HG03460 (cell line): ENCODE results near the gene COX7A1.
"Not testable (repeated sequence)": the region's sequence is repeated elsewhere in the genome, so short reads cannot be mapped to it uniquely, and the experiment has no call there.

Experiments used
- ATAC-seq: cut with Tn5 transposase; IDR thresholded peaks from one replicate; pipeline ENCODE4 v1.9.1; 2021; ENCODE audit not compliant: unreplicated experiment

The COX7A1 gene

GRCh38 chr19:36152352-36153091 lies at the start of gene COX7A1:
Gene COX7A1 (minus strand): TSS chr19:36152447. CDS start chr19:36152407, 40 bp downstream.
- ATAC-seq = no peak

- no peak for ATAC-seq
Observed at GRCh38 chr19:36201684-36202083, 49.4 kb upstream of the COX7A1 start.

GRCh38 chr19:36198119-36198518 lies 45.9 kb upstream of the COX7A1 start:
- ATAC-seq = no peak

GRCh38 chr19:36196249-36196648 lies 44.0 kb upstream of the COX7A1 start:
- ATAC-seq = no peak

- ATAC-seq = not testable (repeated sequence)
Observed at GRCh38 chr19:36186722-36187121, 34.5 kb upstream of the COX7A1 start.

GRCh38 chr19:36183245-36183628 lies 31.0 kb upstream of the COX7A1 start:
- no peak for ATAC-seq

GRCh38 chr19:36182612-36183244 lies 30.5 kb upstream of the COX7A1 start:
- ATAC-seq = no peak

GRCh38 chr19:36179077-36179476 lies 26.8 kb upstream of the COX7A1 start:
- not testable (repeated sequence) for ATAC-seq

GRCh38 chr19:36173846-36174245 lies 21.6 kb upstream of the COX7A1 start:
- not testable (repeated sequence) for ATAC-seq

GRCh38 chr19:36172852-36173251 lies 20.6 kb upstream of the COX7A1 start:
- no peak for ATAC-seq

- ATAC-seq = no peak
Observed at GRCh38 chr19:36169084-36169760, 17.0 kb upstream of the COX7A1 start.

- ATAC-seq = no peak
Observed at GRCh38 chr19:36163813-36164212, 11.6 kb upstream of the COX7A1 start.

GRCh38 chr19:36160821-36161596 lies 8.8 kb upstream of the COX7A1 start:
- no peak for ATAC-seq

- ATAC-seq = no peak
Observed at GRCh38 chr19:36153126-36153525, 879 bp upstream of the COX7A1 start.

- ATAC-seq = no peak
Observed at GRCh38 chr19:36152019-36152351, 262 bp downstream of the COX7A1 start.

GRCh38 chr19:36151144-36152018 lies 866 bp downstream of the COX7A1 start:
- no peak for ATAC-seq

- no peak for ATAC-seq
Observed at GRCh38 chr19:36150586-36150985, 1.7 kb downstream of the COX7A1 start.

- no peak for ATAC-seq
Observed at GRCh38 chr19:36149673-36150406, 2.4 kb downstream of the COX7A1 start.

GRCh38 chr19:36144624-36145023 lies 7.6 kb downstream of the COX7A1 start:
- no peak for ATAC-seq

GRCh38 chr19:36142496-36142895 lies 9.8 kb downstream of the COX7A1 start:
- no peak for ATAC-seq
